GM12878 (cell line): ENCODE results near the gene C19orf12. TPM values are rescaled to one million over a fixed set of nuclear protein-coding genes. Genes with fewer than 3 reads are reported as not detected.

ENCODE experiments used
- ATAC-seq: fragments of 200-7000 bp; cut with Tn5 transposase; 3 replicates; pipeline ENCODE4 v1.9.1; 2020; ENCODE audit warnings: mild to moderate bottlenecking, moderate library complexity
- BruUV-seq: library from RNA; stranded (reverse); fragments of 400-500 nt; replicated peaks from 2 replicates; lab custom pipeline; 2021; lab: Mats Ljungman, UMichigan
- CTCF ChIA-PET: fragments of 300-600 bp; sonication (Branson Sonifier 250); formaldehyde crosslinking; extraction: SDS; loops from one replicate; lab custom pipeline; 2021; ENCODE audit warnings: inconsistent platforms; lab: Yijun Ruan, JAX
- POLR2A ChIA-PET: fragments of 350-600 bp; formaldehyde crosslinking; extraction: SDS; loops from one replicate; lab custom pipeline; 2021; ENCODE audit warnings: inconsistent platforms; lab: Charles Lee
- RAD21 ChIA-PET: fragments of 300-600 bp; sonication (Branson Sonifier 250); formaldehyde crosslinking; loops from one replicate; lab custom pipeline; 2023; ENCODE audit warnings: antibody characterized with exemption; ENCODE audit not compliant: unreplicated experiment; lab: Charles Lee
- SMC1A ChIA-PET: fragments of 300-600 bp; sonication (Branson Sonifier 250); formaldehyde crosslinking; loops from one replicate; lab custom pipeline; 2023; ENCODE audit not compliant: unreplicated experiment, uncharacterized antibody; lab: Charles Lee
- DNase-seq: peaks from one replicate; pipeline ENCODE4 v3.0.0-alpha.2; 2011; ENCODE audit warnings: low read depth, low spot score
- FAIRE-seq: peaks from 3 replicates; lab custom pipeline; 2011; peaks lifted over from hg19 to GRCh38; lab: Jason Lieb, UNC
- H2AFZ ChIP-seq: 2 replicates; pipeline ENCODE4 v1.6.0; 2011; ENCODE audit warnings: low read depth, low read length, control low read depth; ENCODE audit not compliant: control insufficient read depth
- H3K27ac ChIP-seq: 2 replicates; pipeline ENCODE4 v1.5.1; 2011; ENCODE audit warnings: control low read depth; ENCODE audit not compliant: control insufficient read depth, insufficient read depth
- H3K27me3 ChIP-seq, 2 experiments: replicated peaks in 1 of 2; 2 replicates each; pipeline versions ENCODE4 v1.6.0 to v1.6.1; 2011; ENCODE audit warnings: low read length in 1 of 2; ENCODE audit not compliant: control insufficient read depth in 2 of 2, insufficient read depth in 2 of 2
- H3K36me3 ChIP-seq, 2 experiments: 2 replicates each; pipeline ENCODE4 v1.5.1; 2011; ENCODE audit warnings: low read length in 1 of 2; ENCODE audit not compliant: control insufficient read depth in 2 of 2, insufficient read depth in 2 of 2
- H3K4me1 ChIP-seq: 2 replicates; pipeline ENCODE4 v1.6.1; 2011; ENCODE audit warnings: mild to moderate bottlenecking, low read length, moderate library complexity, mixed read lengths; ENCODE audit not compliant: control insufficient read depth, insufficient read depth
- H3K4me2 ChIP-seq: 2 replicates; pipeline ENCODE4 v1.6.0; 2011; ENCODE audit warnings: control low read depth; ENCODE audit not compliant: control insufficient read depth, insufficient read depth
- H3K4me3 ChIP-seq: fragments of 200-600 bp; sonication (generic); 2 replicates; pipeline ENCODE4 v1.5.1; 2016
- H3K79me2 ChIP-seq: 2 replicates; pipeline ENCODE4 v1.6.0; 2011; ENCODE audit warnings: low read length; ENCODE audit not compliant: control insufficient read depth, insufficient read depth
- H3K9ac ChIP-seq: 2 replicates; pipeline ENCODE4 v1.8.0; 2011; ENCODE audit warnings: low read length, control low read depth, mixed read lengths; ENCODE audit not compliant: control insufficient read depth, insufficient read depth
- H3K9me3 ChIP-seq: replicated peaks from 3 replicates; pipeline ENCODE4 v1.5.1; 2011; ENCODE audit warnings: mild to moderate bottlenecking, low read length; ENCODE audit not compliant: control insufficient read depth, insufficient read depth
- H4K20me1 ChIP-seq: 2 replicates; pipeline ENCODE4 v1.6.0; 2011; ENCODE audit not compliant: control insufficient read depth, insufficient read depth
- BACH1 ChIP-seq: fragments of 450-650 bp; IDR thresholded peaks from 2 replicates; pipeline ENCODE4 v1.6.1; 2017; ENCODE audit warnings: mild to moderate bottlenecking, borderline replicate concordance
- BHLHE40 ChIP-seq, 2 experiments: fragments of 450-650 bp in 1 of 2; IDR thresholded peaks; 2 replicates each; pipeline ENCODE4 v1.6.1; 2011 to 2017; ENCODE audit warnings: low read depth in 2 of 2, borderline replicate concordance in 1 of 2, improper control_type of control experiment in 1 of 2, low read length in 1 of 2, mild to moderate bottlenecking in 1 of 2
- CREB1 ChIP-seq: IDR thresholded peaks from 2 replicates; pipeline ENCODE4 v1.6.1; 2012; ENCODE audit warnings: low read depth, mild to moderate bottlenecking, inconsistent platforms
- DPF2 ChIP-seq: fragments of 450-650 bp; IDR thresholded peaks from 2 replicates; pipeline ENCODE4 v1.6.1; 2017; ENCODE audit warnings: mild to moderate bottlenecking
- ETV6 ChIP-seq, 2 experiments: fragments of 450-650 bp in 1 of 2; IDR thresholded peaks in 1 of 2; conservative IDR thresholded peaks in 1 of 2; 2 replicates each; pipeline ENCODE4 v1.6.1; 2014; ENCODE audit warnings: antibody characterized with exemption in 1 of 2, borderline replicate concordance in 1 of 2, low read depth in 1 of 2, mild to moderate bottlenecking in 1 of 2, moderate library complexity in 1 of 2
- HDGF ChIP-seq: fragments of 450-650 bp; IDR thresholded peaks from 2 replicates; pipeline ENCODE4 v1.6.1; 2016; ENCODE audit warnings: antibody characterized with exemption
- IKZF1 ChIP-seq: fragments of 450-650 bp; conservative IDR thresholded peaks from 2 replicates; pipeline ENCODE4 v1.6.1; 2017; ENCODE audit warnings: antibody characterized with exemption, mild to moderate bottlenecking
- NR2C1 ChIP-seq: fragments of 450-650 bp; IDR thresholded peaks from 2 replicates; pipeline ENCODE4 v1.6.1; 2017; ENCODE audit warnings: antibody characterized with exemption, mild to moderate bottlenecking, moderate library complexity
- SUPT20H ChIP-seq: IDR thresholded peaks from 2 replicates; pipeline ENCODE4 v1.6.1; 2011; ENCODE audit warnings: low read depth, mild to moderate bottlenecking, low read length, moderate library complexity, borderline replicate concordance; ENCODE audit not compliant: control insufficient read depth
- TAF1 ChIP-seq: IDR thresholded peaks from 2 replicates; pipeline ENCODE4 v1.6.1; 2011; ENCODE audit warnings: mild to moderate bottlenecking, low read depth, low read length, borderline replicate concordance
- TCF3 ChIP-seq: IDR thresholded peaks from 2 replicates; pipeline ENCODE4 v1.6.1; 2012; ENCODE audit warnings: low read depth, mild to moderate bottlenecking, low read length, borderline replicate concordance; ENCODE audit not compliant: insufficient read depth
- ZNF274 ChIP-seq: IDR thresholded peaks from one replicate; pipeline ENCODE4 v1.8.0; 2011; ENCODE audit not compliant: insufficient read length, insufficient read depth
- WGBS: methylation state at CpG from one replicate; pipeline ENCODE4 v1.1.6; 2016; ENCODE audit warnings: low lambda C conversion rate; ENCODE audit not compliant: insufficient replicate concordance, insufficient coverage; ENCODE audit errors: missing lambda C conversion rate; 5-methylcytosine and 5-hydroxymethylcytosine counted together
- in situ Hi-C: fragments of 300-500 bp; cut with MboI; formaldehyde crosslinking; loops from 9 replicates; pipeline ENCODE4 v1.14.3; 2018; ENCODE audit warnings: mixed read lengths
- intact Hi-C: fragments of 100-400 bp; cut with micrococcal nuclease; formaldehyde crosslinking; loops from one replicate; pipeline ENCODE4 v1.14.2; 2022; ENCODE audit not compliant: unreplicated experiment
- polyA plus RNA-seq, 11 experiments: library from polyadenylated mRNA; depleted of rRNA in 4 of 11; unstranded in 6 of 11; stranded (reverse) in 5 of 11; fragments of >200 nt; fragmentation: Nextera tagmentation in 4 of 11; fragmentation: Illumina TruSeq in 1 of 11; extraction: Ambion mirVana in 4 of 11; extraction: Trizol in 1 of 11; gene quantifications; 1 replicate in 1 of 11; 2 replicates in 10 of 11; pipeline versions ENCODE4 v1.2.1 to v1.2.3, GENCODE V29; 2011 to 2016; ENCODE audit warnings: inconsistent platforms in 2 of 11, missing spikeins in 2 of 11, low read depth in 1 of 11
- total RNA-seq, 4 experiments: library from RNA; depleted of rRNA in 3 of 4; stranded (reverse); fragments of >200 nt in 3 of 4; fragmentation: Illumina TruSeq in 1 of 4; extraction: Trizol in 1 of 4; gene quantifications; 2 replicates each; pipeline versions ENCODE4 v1.2.1 to v1.2.3, GENCODE V29; 2013 to 2021
- TF ChIP-seq, protein P1 (sequence below): fragments of 450-650 bp; IDR thresholded peaks from 2 replicates; pipeline ENCODE4 v1.6.1; 2017; ENCODE audit warnings: mild to moderate bottlenecking, moderate library complexity
- TF ChIP-seq, protein P2 (sequence below): fragments of 150-350 bp; IDR thresholded peaks from 2 replicates; pipeline ENCODE4 v1.6.1; 2014; ENCODE audit warnings: mild to moderate bottlenecking, low read depth, low read length

C19orf12 gene
- total and polyA plus RNA-seq, 10 of the 15 experiments (the other 5 are each of a cell fraction or from before 2014, with no cell fraction given): 2.3 to 23.5 (median 20.3) TPM

DNA sequence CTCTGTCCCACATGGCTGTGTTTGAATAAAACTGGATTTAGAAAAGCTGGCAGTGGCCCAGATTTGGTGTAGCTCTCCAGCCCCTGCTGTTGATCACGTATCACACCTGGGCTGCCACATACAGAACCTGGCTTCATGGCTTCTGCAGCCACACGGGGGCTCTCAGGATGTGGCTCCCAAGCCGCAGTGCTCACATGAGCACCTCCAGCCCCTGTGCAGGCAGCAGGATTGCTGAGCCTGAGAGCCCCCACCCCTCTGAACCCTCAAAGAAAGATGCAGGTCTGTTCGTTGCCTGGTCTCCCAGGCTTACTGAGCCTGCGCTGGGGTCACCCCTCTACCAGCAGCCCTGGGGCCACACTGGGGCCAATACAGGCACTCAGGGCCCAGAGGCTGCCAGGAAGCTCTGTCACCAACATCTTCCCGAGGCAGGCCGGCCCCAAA lies 47.1 kb downstream of the C19orf12 start:
- ChIA-PET SMC1A (interaction anchor here (0.7 to 4.7 kb wide), 14 partner anchors 8 to 200 kb away, joined by 3 to 42 read pairs (median 4); no protein-coding TSS in a partner anchor), RAD21 (interaction anchor here (1.0 to 5.3 kb wide), 3 partner anchors 47 to 61 kb away, joined by 3 to 78 read pairs (median 37); partner anchors contain the start of gene C19orf12), CTCF (interaction anchor here (0.9 to 6.5 kb wide), 7 partner anchors 10 to 92 kb away, joined by 3 to 111 read pairs (median 26); partner anchors contain the start of genes C19orf12 and POP4), POLR2A (interaction anchor here (0.7 to 2.3 kb wide), 7 partner anchors 21 to 319 kb away, joined by 3 to 16 read pairs (median 5); partner anchors contain the start of genes C19orf12 and POP4)
- ATAC-seq (peak; percentile 24), FAIRE-seq (no peak), DNase-seq (no peak)
- H3K27ac ChIP-seq: peak overlapping the region; percentile 84
- no TSS peak for BruUV-seq
- H3K9ac ChIP-seq: peak overlapping the region; percentile 69
- H2AFZ ChIP-seq: no peak overlapping the region
- in situ Hi-C loops: loop anchor here (10.0 kb wide), 1 partner anchor 53 kb away; no protein-coding TSS in a partner anchor
- intact Hi-C loops: loop anchor here (2.0 kb wide), 1 partner anchor 27 kb away; no protein-coding TSS in a partner anchor
- peak overlapping the region; percentile 92 for H3K4me3 ChIP-seq
- no peaks in the 10 kb centered on the region for H3K27me3 ChIP-seq
- H4K20me1 ChIP-seq: no peaks in the 10 kb centered on the region
- peak overlapping the region; percentile 91 for H3K4me2 ChIP-seq
- peaks cover 59% of the 10 kb centered on the region for H3K4me1 ChIP-seq
- WGBS: 41% methylated on average over 7 of the region's 7 CpGs
- H3K79me2 ChIP-seq: peaks cover 68% of the 10 kb centered on the region
- no peaks in the 10 kb centered on the region for H3K9me3 ChIP-seq
- no peaks in the 10 kb centered on the region; a peak in 2 of 4 replicates for H3K36me3 ChIP-seq
- TF ChIP-seq TAF1: no peak
- TF ChIP-seq HDGF: 0 out of 2 replicates have a peak, but pooled peaks have one; percentile 30
- no peak for TF ChIP-seq BACH1
- no peak for TF ChIP-seq TCF3
- TF ChIP-seq, protein P1, sequence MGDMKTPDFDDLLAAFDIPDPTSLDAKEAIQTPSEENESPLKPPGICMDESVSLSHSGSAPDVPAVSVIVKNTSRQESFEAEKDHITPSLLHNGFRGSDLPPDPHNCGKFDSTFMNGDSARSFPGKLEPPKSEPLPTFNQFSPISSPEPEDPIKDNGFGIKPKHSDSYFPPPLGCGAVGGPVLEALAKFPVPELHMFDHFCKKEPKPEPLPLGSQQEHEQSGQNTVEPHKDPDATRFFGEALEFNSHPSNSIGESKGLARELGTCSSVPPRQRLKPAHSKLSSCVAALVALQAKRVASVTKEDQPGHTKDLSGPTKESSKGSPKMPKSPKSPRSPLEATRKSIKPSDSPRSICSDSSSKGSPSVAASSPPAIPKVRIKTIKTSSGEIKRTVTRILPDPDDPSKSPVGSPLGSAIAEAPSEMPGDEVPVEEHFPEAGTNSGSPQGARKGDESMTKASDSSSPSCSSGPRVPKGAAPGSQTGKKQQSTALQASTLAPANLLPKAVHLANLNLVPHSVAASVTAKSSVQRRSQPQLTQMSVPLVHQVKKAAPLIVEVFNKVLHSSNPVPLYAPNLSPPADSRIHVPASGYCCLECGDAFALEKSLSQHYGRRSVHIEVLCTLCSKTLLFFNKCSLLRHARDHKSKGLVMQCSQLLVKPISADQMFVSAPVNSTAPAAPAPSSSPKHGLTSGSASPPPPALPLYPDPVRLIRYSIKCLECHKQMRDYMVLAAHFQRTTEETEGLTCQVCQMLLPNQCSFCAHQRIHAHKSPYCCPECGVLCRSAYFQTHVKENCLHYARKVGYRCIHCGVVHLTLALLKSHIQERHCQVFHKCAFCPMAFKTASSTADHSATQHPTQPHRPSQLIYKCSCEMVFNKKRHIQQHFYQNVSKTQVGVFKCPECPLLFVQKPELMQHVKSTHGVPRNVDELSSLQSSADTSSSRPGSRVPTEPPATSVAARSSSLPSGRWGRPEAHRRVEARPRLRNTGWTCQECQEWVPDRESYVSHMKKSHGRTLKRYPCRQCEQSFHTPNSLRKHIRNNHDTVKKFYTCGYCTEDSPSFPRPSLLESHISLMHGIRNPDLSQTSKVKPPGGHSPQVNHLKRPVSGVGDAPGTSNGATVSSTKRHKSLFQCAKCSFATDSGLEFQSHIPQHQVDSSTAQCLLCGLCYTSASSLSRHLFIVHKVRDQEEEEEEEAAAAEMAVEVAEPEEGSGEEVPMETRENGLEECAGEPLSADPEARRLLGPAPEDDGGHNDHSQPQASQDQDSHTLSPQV: no peak
- TF ChIP-seq DPF2: peak; percentile 56; the same call in 1 of the 2 replicates
- TF ChIP-seq BHLHE40 (IDR thresholded peaks at IDR 0.05; ENCODE audit: borderline replicate concordance in 1 of 2, low read depth in 2 of 2, low read length in 1 of 2): peak; percentile 66 to 86; a peak in 3 of 4 replicates
- TF ChIP-seq ETV6 (conservative IDR thresholded peaks at IDR 0.05 in 1 of 2, IDR thresholded peaks at IDR 0.05 in 1 of 2; ENCODE audit: borderline replicate concordance in 1 of 2, low read depth in 1 of 2): 0 out of 4 replicates have a peak, but pooled peaks of 1 of the 2 experiments have one; percentile 13
- no peak for TF ChIP-seq SUPT20H
- no peak for TF ChIP-seq CREB1
- TF ChIP-seq ZNF274: no peak
- peak; percentile 50; the same call in 1 of the 2 replicates for TF ChIP-seq IKZF1
- no peak for TF ChIP-seq NR2C1
- TF ChIP-seq, protein P2, sequence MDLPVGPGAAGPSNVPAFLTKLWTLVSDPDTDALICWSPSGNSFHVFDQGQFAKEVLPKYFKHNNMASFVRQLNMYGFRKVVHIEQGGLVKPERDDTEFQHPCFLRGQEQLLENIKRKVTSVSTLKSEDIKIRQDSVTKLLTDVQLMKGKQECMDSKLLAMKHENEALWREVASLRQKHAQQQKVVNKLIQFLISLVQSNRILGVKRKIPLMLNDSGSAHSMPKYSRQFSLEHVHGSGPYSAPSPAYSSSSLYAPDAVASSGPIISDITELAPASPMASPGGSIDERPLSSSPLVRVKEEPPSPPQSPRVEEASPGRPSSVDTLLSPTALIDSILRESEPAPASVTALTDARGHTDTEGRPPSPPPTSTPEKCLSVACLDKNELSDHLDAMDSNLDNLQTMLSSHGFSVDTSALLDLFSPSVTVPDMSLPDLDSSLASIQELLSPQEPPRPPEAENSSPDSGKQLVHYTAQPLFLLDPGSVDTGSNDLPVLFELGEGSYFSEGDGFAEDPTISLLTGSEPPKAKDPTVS: no peak
